ENCODE measurements around the gene PTPRA.

PTPRA gene

DNA sequence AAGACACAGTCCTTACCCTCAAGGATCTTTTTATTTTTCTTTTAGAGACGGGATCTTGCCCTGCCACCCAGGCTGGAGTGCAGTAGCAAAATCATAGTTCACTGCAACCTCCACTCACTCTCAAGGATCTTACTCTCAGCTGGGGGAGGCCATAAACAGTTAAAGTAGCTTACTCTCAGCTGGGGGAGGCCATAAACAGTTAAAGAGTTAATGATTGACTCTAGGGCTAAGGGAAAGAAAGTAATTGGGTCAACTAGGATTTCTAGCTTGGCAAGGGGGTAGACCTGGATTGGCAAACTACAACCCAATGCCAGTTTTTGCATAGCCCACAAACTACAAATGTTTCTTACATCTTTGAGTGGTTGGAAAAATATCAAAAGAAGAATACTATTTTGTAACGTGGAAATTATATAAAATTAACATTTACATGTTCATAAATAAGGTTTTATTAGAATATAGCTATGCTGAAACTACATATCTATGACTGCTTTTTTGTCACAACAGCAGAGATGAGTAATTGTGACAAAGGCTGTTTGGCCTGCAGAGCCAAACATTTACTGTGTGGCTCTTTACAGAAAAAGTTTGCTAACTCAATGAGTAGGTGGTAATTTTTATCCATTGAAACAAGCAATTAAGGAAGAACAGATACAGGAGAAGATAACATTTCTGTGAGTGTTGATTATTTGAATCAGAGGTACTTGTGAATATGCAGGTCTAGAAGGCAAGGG is 46.4 kb downstream of the PTPRA start:
- Histone ChIP-seq H3K27me3 (replicated peaks; ENCODE audit: control insufficient read depth, insufficient read depth, low read length, poor library complexity, severe bottlenecking) (no peaks in the 10 kb centered on the region), H3K4me3 (ENCODE audit: insufficient read depth, low read depth, low read length, poor library complexity, severe bottlenecking) (no peak overlapping the region), H3K9me3 (ENCODE audit: control insufficient read depth, low read length) (no peaks in the 10 kb centered on the region), H3K27ac (ENCODE audit: insufficient read depth, low read length, poor library complexity, severe bottlenecking) (no peak overlapping the region), H3K36me3 (ENCODE audit: control insufficient read depth, insufficient read depth, low read length) (peaks cover 12% of the 10 kb centered on the region), H3K4me1 (ENCODE audit: control insufficient read depth, insufficient read depth, low read length, poor library complexity, severe bottlenecking) (no peaks in the 10 kb centered on the region)
- DNase-seq: no peak

- H3K27ac ChIP-seq (ENCODE audit: insufficient read depth, low read length, poor library complexity, severe bottlenecking): no peak overlapping the region
- H3K9me3 ChIP-seq (ENCODE audit: control insufficient read depth, low read length): no peaks in the 10 kb centered on the region
- H3K4me1 ChIP-seq (ENCODE audit: control insufficient read depth, insufficient read depth, low read length, poor library complexity, severe bottlenecking): no peaks in the 10 kb centered on the region
- H3K4me3 ChIP-seq (ENCODE audit: insufficient read depth, low read depth, low read length, poor library complexity, severe bottlenecking): no peak overlapping the region
- H3K27me3 ChIP-seq (replicated peaks; ENCODE audit: control insufficient read depth, insufficient read depth, low read length, poor library complexity, severe bottlenecking): no peaks in the 10 kb centered on the region
- DNase-seq: no peak
- peaks cover 16% of the 10 kb centered on the region for H3K36me3 ChIP-seq (ENCODE audit: control insufficient read depth, insufficient read depth, low read length)
Measured at GRCh38 chr20:2920473-2920872, 47.2 kb downstream of the PTPRA start.

- no peak overlapping the region for H3K27ac ChIP-seq (ENCODE audit: insufficient read depth, low read length, poor library complexity, severe bottlenecking)
- peaks cover 16% of the 10 kb centered on the region for H3K36me3 ChIP-seq (ENCODE audit: control insufficient read depth, insufficient read depth, low read length)
- H3K4me3 ChIP-seq (ENCODE audit: insufficient read depth, low read depth, low read length, poor library complexity, severe bottlenecking): no peak overlapping the region
- H3K27me3 ChIP-seq (replicated peaks; ENCODE audit: control insufficient read depth, insufficient read depth, low read length, poor library complexity, severe bottlenecking): no peaks in the 10 kb centered on the region
- no peak for DNase-seq
- H3K4me1 ChIP-seq (ENCODE audit: control insufficient read depth, insufficient read depth, low read length, poor library complexity, severe bottlenecking): no peaks in the 10 kb centered on the region
- H3K9me3 ChIP-seq (ENCODE audit: control insufficient read depth, low read length): no peaks in the 10 kb centered on the region
Measured at GRCh38 chr20:2921506-2921905, 48.2 kb downstream of the PTPRA start.

DNA sequence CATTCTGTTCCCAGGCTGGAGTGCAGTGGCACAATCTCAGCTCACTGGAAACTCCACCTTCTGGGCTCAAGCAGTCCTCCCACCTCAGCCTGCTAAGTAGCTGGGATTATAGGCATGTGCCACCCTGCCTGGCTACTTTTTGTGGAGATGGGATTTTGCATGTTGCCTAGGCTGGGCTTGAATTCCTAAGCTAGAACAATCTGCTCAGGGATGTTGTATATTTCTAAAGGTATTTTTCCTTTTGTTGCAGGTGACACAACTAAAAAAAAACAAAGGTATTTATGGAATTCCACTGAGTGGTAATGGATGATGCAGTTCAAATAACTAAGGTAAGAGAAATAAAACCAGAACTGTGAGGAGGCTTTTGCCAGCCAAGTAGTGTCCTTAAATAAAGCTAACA is 49.7 kb downstream of the PTPRA start:
- Histone ChIP-seq H3K4me3 (ENCODE audit: insufficient read depth, low read depth, low read length, poor library complexity, severe bottlenecking) (no peak overlapping the region), H3K9me3 (ENCODE audit: control insufficient read depth, low read length) (no peaks in the 10 kb centered on the region), H3K4me1 (ENCODE audit: control insufficient read depth, insufficient read depth, low read length, poor library complexity, severe bottlenecking) (no peaks in the 10 kb centered on the region), H3K27ac (ENCODE audit: insufficient read depth, low read length, poor library complexity, severe bottlenecking) (no peak overlapping the region), H3K27me3 (replicated peaks; ENCODE audit: control insufficient read depth, insufficient read depth, low read length, poor library complexity, severe bottlenecking) (no peaks in the 10 kb centered on the region), H3K36me3 (ENCODE audit: control insufficient read depth, insufficient read depth, low read length) (peaks cover 16% of the 10 kb centered on the region)
- no peak for DNase-seq

GRCh38 chr20:2930538-2930937 is 57.3 kb downstream of the PTPRA start:
- Histone ChIP-seq H3K4me3 (ENCODE audit: insufficient read depth, low read depth, low read length, poor library complexity, severe bottlenecking) (no peak overlapping the region), H3K9me3 (ENCODE audit: control insufficient read depth, low read length) (no peaks in the 10 kb centered on the region), H3K4me1 (ENCODE audit: control insufficient read depth, insufficient read depth, low read length, poor library complexity, severe bottlenecking) (no peaks in the 10 kb centered on the region), H3K36me3 (ENCODE audit: control insufficient read depth, insufficient read depth, low read length) (peaks cover 5% of the 10 kb centered on the region), H3K27me3 (replicated peaks; ENCODE audit: control insufficient read depth, insufficient read depth, low read length, poor library complexity, severe bottlenecking) (no peaks in the 10 kb centered on the region), H3K27ac (ENCODE audit: insufficient read depth, low read length, poor library complexity, severe bottlenecking) (no peak overlapping the region)
- no peak for DNase-seq

DNA sequence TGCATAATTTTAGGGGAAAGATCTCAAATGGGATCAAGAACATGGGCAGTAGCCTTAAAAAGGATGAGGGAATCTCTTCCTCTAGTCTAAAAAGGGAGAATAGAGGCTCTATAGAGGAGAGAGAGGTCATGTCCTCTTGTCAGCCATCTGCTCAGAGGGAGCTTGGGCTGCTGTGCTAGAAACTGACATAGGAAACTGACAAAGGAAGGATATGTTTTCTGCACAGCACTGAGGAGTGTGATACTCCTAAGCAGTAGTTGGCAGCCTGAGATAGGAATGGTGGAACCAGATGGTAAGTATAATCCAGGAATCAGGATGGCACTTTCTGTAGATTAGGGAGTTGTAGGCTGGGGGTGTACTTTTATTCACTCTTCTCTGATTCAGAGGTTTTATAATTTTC is 59.2 kb downstream of the PTPRA start:
- H3K4me1 ChIP-seq (ENCODE audit: control insufficient read depth, insufficient read depth, low read length, poor library complexity, severe bottlenecking): no peaks in the 10 kb centered on the region
- H3K4me3 ChIP-seq (ENCODE audit: insufficient read depth, low read depth, low read length, poor library complexity, severe bottlenecking): no peak overlapping the region
- H3K9me3 ChIP-seq (ENCODE audit: control insufficient read depth, low read length): no peaks in the 10 kb centered on the region
- no peak overlapping the region for H3K27ac ChIP-seq (ENCODE audit: insufficient read depth, low read length, poor library complexity, severe bottlenecking)
- H3K36me3 ChIP-seq (ENCODE audit: control insufficient read depth, insufficient read depth, low read length): peaks cover 5% of the 10 kb centered on the region
- no peak for DNase-seq
- no peaks in the 10 kb centered on the region for H3K27me3 ChIP-seq (replicated peaks; ENCODE audit: control insufficient read depth, insufficient read depth, low read length, poor library complexity, severe bottlenecking)

GRCh38 chr20:2937902-2938301 is 64.6 kb downstream of the PTPRA start:
- H3K4me1 ChIP-seq (ENCODE audit: control insufficient read depth, insufficient read depth, low read length, poor library complexity, severe bottlenecking): no peaks in the 10 kb centered on the region
- no peaks in the 10 kb centered on the region for H3K27me3 ChIP-seq (replicated peaks; ENCODE audit: control insufficient read depth, insufficient read depth, low read length, poor library complexity, severe bottlenecking)
- H3K4me3 ChIP-seq (ENCODE audit: insufficient read depth, low read depth, low read length, poor library complexity, severe bottlenecking): no peak overlapping the region
- no peaks in the 10 kb centered on the region for H3K36me3 ChIP-seq (ENCODE audit: control insufficient read depth, insufficient read depth, low read length)
- no peak for DNase-seq
- no peak overlapping the region for H3K27ac ChIP-seq (ENCODE audit: insufficient read depth, low read length, poor library complexity, severe bottlenecking)
- no peaks in the 10 kb centered on the region for H3K9me3 ChIP-seq (ENCODE audit: control insufficient read depth, low read length)

- Histone ChIP-seq H3K27ac (ENCODE audit: insufficient read depth, low read length, poor library complexity, severe bottlenecking) (no peak overlapping the region), H3K4me1 (ENCODE audit: control insufficient read depth, insufficient read depth, low read length, poor library complexity, severe bottlenecking) (no peaks in the 10 kb centered on the region)
- DNase-seq: no peak
Measured at GRCh38 chr20:2942439-2942838, 69.2 kb downstream of the PTPRA start.

DNA sequence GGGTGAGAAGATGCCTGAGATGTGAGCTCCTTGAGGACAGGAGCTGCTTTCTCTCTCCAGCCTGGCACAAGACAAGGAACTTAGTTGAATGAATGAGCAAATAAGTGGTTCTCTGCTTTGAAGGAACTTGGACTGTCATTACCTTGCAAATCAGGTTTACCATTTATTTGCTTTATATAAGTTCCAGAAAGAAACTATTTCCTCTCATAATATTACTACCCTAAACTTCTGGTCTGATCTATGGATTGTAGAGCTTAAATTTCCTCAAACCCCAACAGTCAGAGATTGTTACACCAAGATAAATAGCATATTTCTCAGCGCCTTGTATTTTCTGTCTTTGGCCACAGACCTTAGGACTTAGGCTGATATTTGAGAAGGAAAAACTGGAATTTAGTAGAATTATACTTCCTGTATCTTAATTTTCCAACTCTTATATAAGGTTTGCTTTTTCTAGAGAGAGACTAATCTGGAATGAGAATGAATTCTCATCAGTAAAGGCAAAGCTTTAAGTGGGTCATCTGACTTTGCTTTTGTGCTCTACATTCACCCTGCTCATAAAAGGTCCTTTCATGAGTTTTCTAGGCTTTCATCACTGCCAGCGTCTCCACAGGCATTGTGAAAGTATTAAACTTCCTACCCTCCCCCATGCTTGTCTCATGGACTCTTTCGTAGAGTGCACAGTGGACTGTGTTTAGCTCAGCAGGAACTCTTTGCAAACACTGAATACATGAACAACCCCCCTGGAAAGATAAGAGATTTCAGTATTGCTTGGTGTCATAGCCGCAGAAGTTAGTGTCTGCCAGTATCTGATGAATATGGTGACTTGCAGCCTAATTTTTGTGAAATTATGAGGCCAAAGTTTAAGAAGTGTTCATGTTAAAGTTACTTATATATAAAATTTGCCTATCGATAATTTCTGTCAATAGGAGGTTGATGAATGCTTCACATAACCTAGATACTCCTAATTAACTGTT is 74.0 kb downstream of the PTPRA start:
- Histone ChIP-seq H3K27ac (ENCODE audit: insufficient read depth, low read length, poor library complexity, severe bottlenecking) (no peak overlapping the region), H3K36me3 (ENCODE audit: control insufficient read depth, insufficient read depth, low read length) (peaks cover 13% of the 10 kb centered on the region)
- DNase-seq: no peak

More at GRCh38 chr20:2942439-2942838, 69.2 kb downstream of the PTPRA start:
- Histone ChIP-seq H3K27me3 (replicated peaks; ENCODE audit: control insufficient read depth, insufficient read depth, low read length, poor library complexity, severe bottlenecking) (no peaks in the 10 kb centered on the region), H3K36me3 (ENCODE audit: control insufficient read depth, insufficient read depth, low read length) (no peaks in the 10 kb centered on the region), H3K9me3 (ENCODE audit: control insufficient read depth, low read length) (no peaks in the 10 kb centered on the region), H3K4me3 (ENCODE audit: insufficient read depth, low read depth, low read length, poor library complexity, severe bottlenecking) (no peak overlapping the region)

DNA sequence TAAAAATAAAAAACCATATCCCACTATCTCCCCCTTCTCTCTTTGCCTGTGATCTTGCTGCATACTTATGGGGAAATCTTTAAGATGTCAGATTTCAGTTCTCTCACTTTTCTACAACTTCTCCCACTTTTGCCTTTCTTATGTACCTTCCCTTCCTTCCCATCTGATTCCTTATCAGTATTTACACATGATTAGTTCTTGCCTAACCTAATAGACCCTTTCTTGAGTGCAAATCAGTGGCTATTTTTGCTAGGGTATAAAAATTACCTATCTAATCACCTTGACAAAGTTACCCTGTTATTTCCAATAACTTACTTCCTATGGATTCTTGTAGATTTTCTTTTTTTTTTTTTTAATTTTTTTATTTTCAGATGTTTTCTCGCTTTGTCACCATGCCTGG is 75.7 kb downstream of the PTPRA start:
- no peaks in the 10 kb centered on the region for H3K9me3 ChIP-seq (ENCODE audit: control insufficient read depth, low read length)
- no peak overlapping the region for H3K27ac ChIP-seq (ENCODE audit: insufficient read depth, low read length, poor library complexity, severe bottlenecking)
- H3K4me1 ChIP-seq (ENCODE audit: control insufficient read depth, insufficient read depth, low read length, poor library complexity, severe bottlenecking): no peaks in the 10 kb centered on the region
- no peak overlapping the region for H3K4me3 ChIP-seq (ENCODE audit: insufficient read depth, low read depth, low read length, poor library complexity, severe bottlenecking)
- no peaks in the 10 kb centered on the region for H3K27me3 ChIP-seq (replicated peaks; ENCODE audit: control insufficient read depth, insufficient read depth, low read length, poor library complexity, severe bottlenecking)
- no peak for DNase-seq
- peaks cover 13% of the 10 kb centered on the region for H3K36me3 ChIP-seq (ENCODE audit: control insufficient read depth, insufficient read depth, low read length)

More for the DNA sequence above, 74.0 kb downstream of the PTPRA start:
- Histone ChIP-seq H3K9me3 (ENCODE audit: control insufficient read depth, low read length) (no peaks in the 10 kb centered on the region), H3K27me3 (replicated peaks; ENCODE audit: control insufficient read depth, insufficient read depth, low read length, poor library complexity, severe bottlenecking) (no peaks in the 10 kb centered on the region), H3K4me3 (ENCODE audit: insufficient read depth, low read depth, low read length, poor library complexity, severe bottlenecking) (no peak overlapping the region), H3K4me1 (ENCODE audit: control insufficient read depth, insufficient read depth, low read length, poor library complexity, severe bottlenecking) (no peaks in the 10 kb centered on the region)

All from effector memory CD4-positive, alpha-beta T cell (primary cell).